Right atrium auricular region (tissue), 2 donors: ENCODE results near the gene UBAP2. TPM values are rescaled to one million over a fixed set of nuclear protein-coding genes. Genes with fewer than 3 reads are reported as not detected.

ENCODE experiments used
- DNase-seq: peaks from one replicate; pipeline ENCODE4 v3.0.0-alpha.2; 2019; ENCODE audit warnings: low spot score
- H3K27ac ChIP-seq, 2 donors: fragments of 200-600 bp; sonication (generic); 1 replicate in 1 of 2; 2 replicates in 1 of 2; pipeline ENCODE4 v1.5.1; 2016 to 2019
- H3K27me3 ChIP-seq, 2 donors: fragments of 200-600 bp; sonication (generic); one replicate each; pipeline versions ENCODE4 v1.5.1 to v1.6.0; 2017 to 2019
- H3K36me3 ChIP-seq: fragments of 200-600 bp; sonication (generic); one replicate; pipeline ENCODE4 v1.5.1; 2016
- H3K4me1 ChIP-seq, 2 donors: fragments of 200-600 bp; sonication (generic); one replicate each; pipeline versions ENCODE4 v1.5.1 to v1.6.0; 2017 to 2019
- H3K4me3 ChIP-seq, 2 donors: fragments of 200-600 bp; sonication (generic); 1 replicate in 1 of 2; 2 replicates in 1 of 2; pipeline ENCODE4 v1.5.1; 2017 to 2019; ENCODE audit warnings: mild to moderate bottlenecking in 1 of 2, moderate library complexity in 1 of 2
- H3K9me3 ChIP-seq, 2 donors: fragments of 200-600 bp; sonication (generic); one replicate each; pipeline ENCODE4 v1.5.1; 2019
- total RNA-seq, 2 donors: library from RNA; depleted of rRNA; stranded (reverse); fragments of >200 nt; gene quantifications; one replicate each; pipeline ENCODE4 v1.1.0, GENCODE V29; 2016
- TF ChIP-seq, protein P1 (sequence below), 2 donors: fragments of 200-600 bp; sonication (generic); IDR thresholded peaks; one replicate each; pipeline ENCODE4 v1.5.1; 2019; ENCODE audit warnings: antibody characterized with exemption in 2 of 2

The UBAP2 gene
- total RNA-seq, 2 donors from 2014 or later: 17.3 to 21.8 TPM

DNA sequence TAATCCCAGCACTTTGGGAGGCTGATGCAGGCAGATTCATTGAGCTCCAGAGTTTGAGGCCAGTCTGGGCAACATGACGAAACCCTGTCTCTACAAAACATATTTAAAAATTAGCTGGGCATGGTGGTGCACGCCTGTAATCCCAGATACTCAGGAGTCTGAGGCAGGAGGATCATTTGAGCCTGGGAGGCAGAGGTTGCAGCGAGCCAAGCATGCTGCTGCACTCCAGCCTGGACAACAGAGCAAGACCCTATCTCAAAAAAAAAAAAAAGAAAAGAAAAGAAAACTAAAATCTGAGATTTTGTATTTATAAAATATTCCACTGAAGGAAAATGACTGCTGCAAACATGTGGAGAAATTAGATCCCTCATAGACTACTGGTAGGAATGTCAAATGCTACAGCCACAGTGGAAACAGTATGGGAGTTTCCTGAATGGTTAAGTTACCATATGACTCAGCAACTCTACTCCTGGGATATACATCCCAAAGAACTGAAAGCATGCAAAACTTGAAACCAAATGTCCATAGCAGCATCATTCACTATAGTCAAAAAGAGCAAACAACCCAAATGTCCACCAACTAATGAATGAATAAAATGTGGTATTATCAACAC, 106.1 kb downstream of the UBAP2 start:
- Histone ChIP-seq H3K27me3 (no peaks in the 10 kb centered on the region), H3K4me3 (no peak overlapping the region), H3K27ac (no peak overlapping the region), H3K36me3 (peaks cover 45% of the 10 kb centered on the region), H3K9me3 (no peaks in the 10 kb centered on the region), H3K4me1 (no peaks in the 10 kb centered on the region)
- DNase-seq: no peak
- TF ChIP-seq, protein P1, sequence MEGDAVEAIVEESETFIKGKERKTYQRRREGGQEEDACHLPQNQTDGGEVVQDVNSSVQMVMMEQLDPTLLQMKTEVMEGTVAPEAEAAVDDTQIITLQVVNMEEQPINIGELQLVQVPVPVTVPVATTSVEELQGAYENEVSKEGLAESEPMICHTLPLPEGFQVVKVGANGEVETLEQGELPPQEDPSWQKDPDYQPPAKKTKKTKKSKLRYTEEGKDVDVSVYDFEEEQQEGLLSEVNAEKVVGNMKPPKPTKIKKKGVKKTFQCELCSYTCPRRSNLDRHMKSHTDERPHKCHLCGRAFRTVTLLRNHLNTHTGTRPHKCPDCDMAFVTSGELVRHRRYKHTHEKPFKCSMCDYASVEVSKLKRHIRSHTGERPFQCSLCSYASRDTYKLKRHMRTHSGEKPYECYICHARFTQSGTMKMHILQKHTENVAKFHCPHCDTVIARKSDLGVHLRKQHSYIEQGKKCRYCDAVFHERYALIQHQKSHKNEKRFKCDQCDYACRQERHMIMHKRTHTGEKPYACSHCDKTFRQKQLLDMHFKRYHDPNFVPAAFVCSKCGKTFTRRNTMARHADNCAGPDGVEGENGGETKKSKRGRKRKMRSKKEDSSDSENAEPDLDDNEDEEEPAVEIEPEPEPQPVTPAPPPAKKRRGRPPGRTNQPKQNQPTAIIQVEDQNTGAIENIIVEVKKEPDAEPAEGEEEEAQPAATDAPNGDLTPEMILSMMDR (IDR thresholded peaks at IDR 0.05): no peak

DNA sequence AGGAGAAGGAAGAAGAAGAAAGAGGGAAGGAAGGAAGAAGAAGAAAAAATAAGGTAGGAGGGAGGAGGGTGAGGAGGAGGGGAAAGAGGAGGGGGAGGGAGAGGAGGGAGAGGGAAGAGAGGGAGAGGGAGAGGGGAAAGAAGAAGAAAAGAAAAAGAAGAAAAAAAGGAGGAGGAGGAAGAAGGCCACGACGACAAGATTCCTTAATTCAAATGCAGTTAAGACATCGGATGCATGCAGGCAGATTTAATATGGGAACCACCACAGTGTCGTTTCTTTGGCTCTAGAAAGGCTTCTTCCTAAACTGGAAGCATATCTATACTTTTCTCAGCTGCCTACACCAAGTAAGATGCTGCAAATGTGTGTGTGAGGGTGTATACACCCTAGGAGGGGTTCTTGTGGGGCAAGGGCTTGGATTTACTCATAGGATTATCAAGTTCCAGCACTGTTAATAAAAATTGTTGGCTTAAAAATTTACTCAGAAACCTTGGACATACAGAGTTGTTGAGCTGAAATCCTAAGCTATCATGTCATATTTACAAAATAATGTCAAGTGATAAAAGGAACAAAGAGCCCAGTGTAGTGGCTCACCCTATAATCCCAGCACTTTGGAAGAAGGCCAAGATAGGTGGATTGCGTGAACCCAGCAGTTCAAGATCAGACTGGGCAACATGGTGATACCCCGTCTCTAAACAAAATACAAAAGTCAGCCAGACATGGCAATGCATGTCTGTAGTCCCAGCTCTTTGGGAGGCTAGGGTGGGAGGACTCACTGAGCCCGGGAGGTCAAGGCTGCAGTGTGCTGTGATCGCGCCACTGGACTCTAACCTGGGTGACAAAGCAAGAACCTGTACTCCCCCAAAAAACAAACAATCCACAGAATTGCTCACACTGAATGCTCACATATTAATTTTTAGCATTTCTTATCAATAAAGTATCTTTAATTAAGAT, 108.5 kb downstream of the UBAP2 start:
- TF ChIP-seq, protein P1 (IDR thresholded peaks at IDR 0.05): no peak
- no peak for DNase-seq
- H3K4me3 ChIP-seq: no peak overlapping the region
- no peaks in the 10 kb centered on the region for H3K9me3 ChIP-seq
- peaks cover 43% of the 10 kb centered on the region for H3K36me3 ChIP-seq
- no peak overlapping the region for H3K27ac ChIP-seq
- no peaks in the 10 kb centered on the region for H3K4me1 ChIP-seq
- no peaks in the 10 kb centered on the region for H3K27me3 ChIP-seq

GRCh38 chr9:33934188-33934878, 114.4 kb downstream of the UBAP2 start:
- Histone ChIP-seq H3K4me1 (no peaks in the 10 kb centered on the region), H3K27ac (no peak overlapping the region), H3K36me3 (peaks cover 43% of the 10 kb centered on the region), H3K27me3 (no peaks in the 10 kb centered on the region), H3K9me3 (no peaks in the 10 kb centered on the region), H3K4me3 (no peak overlapping the region)
- no peak for DNase-seq
- TF ChIP-seq, protein P1 (IDR thresholded peaks at IDR 0.05): no peak

- no peak for DNase-seq
- H3K27ac ChIP-seq: no peak overlapping the region
Observed at GRCh38 chr9:33932078-33932807, 116.4 kb downstream of the UBAP2 start.

DNA sequence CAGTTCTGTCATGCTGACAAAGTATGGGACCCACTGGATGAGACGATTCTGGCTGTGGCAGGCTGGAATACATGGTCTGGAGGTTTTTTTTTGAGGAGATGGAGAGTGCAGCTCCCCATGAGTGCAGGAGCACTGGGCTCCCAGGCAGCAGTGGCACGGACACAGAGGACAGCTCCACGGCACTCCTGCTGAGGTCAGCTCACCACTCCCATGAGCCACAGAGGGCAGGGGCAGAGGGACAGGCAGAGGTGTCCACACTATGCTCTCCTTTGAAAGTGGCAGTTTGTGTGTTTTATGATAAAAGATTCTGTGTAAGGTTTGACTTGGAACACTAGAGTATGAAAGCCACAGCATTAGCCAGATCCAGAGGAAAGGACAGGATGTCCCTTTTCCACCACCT, 117.4 kb downstream of the UBAP2 start:
- TF ChIP-seq, protein P1 (IDR thresholded peaks at IDR 0.05): no peak
- Histone ChIP-seq H3K36me3 (peaks cover 72% of the 10 kb centered on the region), H3K9me3 (no peaks in the 10 kb centered on the region), H3K4me3 (no peak overlapping the region), H3K27ac (no peak overlapping the region), H3K4me1 (no peaks in the 10 kb centered on the region), H3K27me3 (no peaks in the 10 kb centered on the region)
- DNase-seq: no peak

More at GRCh38 chr9:33932078-33932807, 116.4 kb downstream of the UBAP2 start:
- H3K27me3 ChIP-seq: no peaks in the 10 kb centered on the region
- no peaks in the 10 kb centered on the region for H3K9me3 ChIP-seq
- TF ChIP-seq, protein P1 (IDR thresholded peaks at IDR 0.05): no peak
- peaks cover 64% of the 10 kb centered on the region for H3K36me3 ChIP-seq
- H3K4me3 ChIP-seq: no peak overlapping the region
- H3K4me1 ChIP-seq: no peaks in the 10 kb centered on the region
